Gastrocnemius medialis (tissue), 4 donors: ENCODE results near the gene AGFG2. TPM values are rescaled to one million over a fixed set of nuclear protein-coding genes. Genes with fewer than 3 reads are reported as not detected.

Source experiments
- ATAC-seq, 2 donors: fragments of 150-250 bp; one replicate each; pipeline ENCODE4 v1.9.1; 2016
- DNase-seq, 2 donors: peaks; one replicate each; pipeline ENCODE4 v3.0.0-alpha.2; 2019
- H3K27ac ChIP-seq, 4 donors: fragments of 200-600 bp; sonication (generic); 1 replicate in 1 of 4; 2 replicates in 3 of 4; pipeline ENCODE4 v1.5.1; 2016 to 2018; ENCODE audit warnings: mild to moderate bottlenecking in 2 of 4, moderate library complexity in 1 of 4
- H3K27me3 ChIP-seq, 3 donors: fragments of 200-600 bp; sonication (generic) in 2 of 3; 1 replicate in 1 of 3; 2 replicates in 2 of 3; pipeline versions ENCODE4 v1.5.1 to v1.6.0; 2016 to 2019; ENCODE audit warnings: mild to moderate bottlenecking in 1 of 3, moderate library complexity in 1 of 3
- H3K36me3 ChIP-seq, 2 donors: fragments of 200-600 bp; sonication (generic) in 1 of 2; one replicate each; pipeline ENCODE4 v1.5.1; 2017 to 2018
- H3K4me1 ChIP-seq, 2 donors: fragments of 200-600 bp; sonication (generic) in 1 of 2; one replicate each; pipeline ENCODE4 v1.5.1; 2016 to 2017; ENCODE audit warnings: mild to moderate bottlenecking in 2 of 2
- H3K4me3 ChIP-seq, 4 donors: fragments of 200-600 bp; sonication (generic) in 3 of 4; 1 replicate in 1 of 4; 2 replicates in 3 of 4; pipeline ENCODE4 v1.5.1; 2016 to 2019; ENCODE audit warnings: mild to moderate bottlenecking in 2 of 4
- H3K9me3 ChIP-seq, 3 donors: fragments of 200-600 bp; sonication (generic) in 2 of 3; 1 replicate in 1 of 3; 2 replicates in 2 of 3; pipeline ENCODE4 v1.5.1; 2016 to 2019
- CTCF ChIP-seq, 5 experiments: fragments of 450-650 bp in 3 of 5; fragments of 200-600 bp in 2 of 5; sonication (generic) in 2 of 5; IDR thresholded peaks in 4 of 5; conservative IDR thresholded peaks in 1 of 5; 1 replicate in 4 of 5; 2 replicates in 1 of 5; pipeline ENCODE4 v1.5.1; 2016 to 2019; ENCODE audit warnings: antibody characterized with exemption in 5 of 5, mild to moderate bottlenecking in 3 of 5, moderate library complexity in 3 of 5
- POLR2A ChIP-seq, 2 donors: fragments of 450-650 bp; IDR thresholded peaks; one replicate each; pipeline ENCODE4 v1.6.1; 2017; ENCODE audit warnings: antibody characterized with exemption in 2 of 2, mild to moderate bottlenecking in 2 of 2, moderate library complexity in 2 of 2
- in situ Hi-C, 4 donors: fragments of 200-750 bp; cut with MboI; loops; one replicate each; pipeline versions ENCODE4 v1.15.0 to v1.8.0; 2017; ENCODE audit warnings: low sequenced_read_pairs in 4 of 4
- intact Hi-C: fragments of 100-400 bp; cut with DNase I; formaldehyde crosslinking; loops from one replicate; pipeline ENCODE4 v1.15.1; 2023; ENCODE audit warnings: low total_unique reads
- total RNA-seq, 4 donors: library from RNA; depleted of rRNA; stranded (reverse); fragments of >200 nt; gene quantifications; one replicate each; pipeline versions ENCODE4 v1.1.0 to v1.2.3, GENCODE V29; 2016

The AGFG2 gene
- total RNA-seq, 4 donors from 2014 or later, result 10.7 to 16.4 (median 13.5) TPM

GRCh38 chr7:100504887-100505611, 34.0 kb upstream of the AGFG2 start:
- Histone ChIP-seq H3K9me3 (no peaks in the 10 kb centered on the region), H3K4me1 (no peaks in the 10 kb centered on the region), H3K36me3 (no peaks in the 10 kb centered on the region), H3K4me3 (no peak overlapping the region), H3K27ac (no peak overlapping the region), H3K27me3 (peaks cover 4 to 17% (median 5%) of the 10 kb centered on the region in 3 donors)
- in situ Hi-C loops (no loop called here), intact Hi-C loops (no loop called here)
- DNase-seq, result no peak
- ATAC-seq, result no peak
- TF ChIP-seq CTCF (IDR thresholded peaks at IDR 0.05 in 4 of 5, conservative IDR thresholded peaks at IDR 0.05 in 1 of 5), result no peak
- no peak for TF ChIP-seq POLR2A (IDR thresholded peaks at IDR 0.05)

- intact Hi-C loops (no loop called here), in situ Hi-C loops (no loop called here)
- Histone ChIP-seq H3K36me3 (no peaks in the 10 kb centered on the region), H3K4me3 (no peak overlapping the region), H3K4me1 (no peaks in the 10 kb centered on the region), H3K27me3 (peaks cover 4 to 17% (median 5%) of the 10 kb centered on the region in 3 donors), H3K27ac (no peak overlapping the region), H3K9me3 (no peaks in the 10 kb centered on the region)
- no peak for TF ChIP-seq POLR2A (IDR thresholded peaks at IDR 0.05)
- ATAC-seq, result no peak
- no peak for DNase-seq
These were observed 32.6 kb upstream of the AGFG2 start for GRCh38 chr7:100506356-100506923.

- Histone ChIP-seq H3K4me3 (no peak overlapping the region), H3K27ac (no peak overlapping the region), H3K9me3 (no peaks in the 10 kb centered on the region), H3K27me3 (peaks cover 4 to 11% (median 5%) of the 10 kb centered on the region in 3 donors), H3K36me3 (no peaks in the 10 kb centered on the region), H3K4me1 (no peaks in the 10 kb centered on the region)
- intact Hi-C loops (no loop called here), in situ Hi-C loops (no loop called here)
- DNase-seq (no peak), ATAC-seq (no peak)
- TF ChIP-seq POLR2A (IDR thresholded peaks at IDR 0.05), result no peak
These were observed 29.8 kb upstream of the AGFG2 start for GRCh38 chr7:100509231-100509630.

- DNase-seq (no peak), ATAC-seq (no peak)
- Histone ChIP-seq H3K27ac (no peak overlapping the region), H3K9me3 (no peaks in the 10 kb centered on the region), H3K36me3 (no peaks in the 10 kb centered on the region), H3K27me3 (peaks cover 0 to 11% (median 5%) of the 10 kb centered on the region in 3 donors), H3K4me1 (no peaks in the 10 kb centered on the region), H3K4me3 (no peak overlapping the region)
- TF ChIP-seq POLR2A (IDR thresholded peaks at IDR 0.05) (no peak), CTCF (IDR thresholded peaks at IDR 0.05 in 4 of 5, conservative IDR thresholded peaks at IDR 0.05 in 1 of 5) (no peak)
- intact Hi-C loops, result no loop called here
- in situ Hi-C loops, result no loop called here
These were observed 28.4 kb upstream of the AGFG2 start for GRCh38 chr7:100510437-100511239.

GRCh38 chr7:100513212-100513810, 25.7 kb upstream of the AGFG2 start:
- ATAC-seq (no peak), DNase-seq (no peak)
- intact Hi-C loops, result no loop called here

More at GRCh38 chr7:100513212-100513810, 25.7 kb upstream of the AGFG2 start:
- Histone ChIP-seq H3K27ac (no peak overlapping the region), H3K4me3 (no peak overlapping the region), H3K4me1 (no peaks in the 10 kb centered on the region), H3K36me3 (no peaks in the 10 kb centered on the region), H3K9me3 (no peaks in the 10 kb centered on the region), H3K27me3 (peaks cover 0 to 11% (median 5%) of the 10 kb centered on the region in 3 donors)
- TF ChIP-seq POLR2A (IDR thresholded peaks at IDR 0.05), result no peak
- no peak for TF ChIP-seq CTCF (IDR thresholded peaks at IDR 0.05 in 4 of 5, conservative IDR thresholded peaks at IDR 0.05 in 1 of 5)
- in situ Hi-C loops, result no loop called here
